Right forelimb (tissue), 1 donor: ENCODE results near the gene NELFCD.
"Not testable (repeated sequence)": the region's sequence is repeated elsewhere in the genome, so short reads cannot be mapped to it uniquely, and the experiment has no call there.

ENCODE experiments used
- DNase-seq: peaks from one replicate; pipeline ENCODE4 v3.0.0-alpha.2; 2018

NELFCD gene

GRCh38 chr20:59027741-59028320, 46.8 kb downstream of the NELFCD start:
- DNase-seq = no peak

GRCh38 chr20:59028812-59029211, 47.8 kb downstream of the NELFCD start:
- no peak for DNase-seq

GRCh38 chr20:59030911-59031563, 50.0 kb downstream of the NELFCD start:
- no peak for DNase-seq

- DNase-seq = no peak
Measured at GRCh38 chr20:59031564-59032022, 50.5 kb downstream of the NELFCD start.

DNA sequence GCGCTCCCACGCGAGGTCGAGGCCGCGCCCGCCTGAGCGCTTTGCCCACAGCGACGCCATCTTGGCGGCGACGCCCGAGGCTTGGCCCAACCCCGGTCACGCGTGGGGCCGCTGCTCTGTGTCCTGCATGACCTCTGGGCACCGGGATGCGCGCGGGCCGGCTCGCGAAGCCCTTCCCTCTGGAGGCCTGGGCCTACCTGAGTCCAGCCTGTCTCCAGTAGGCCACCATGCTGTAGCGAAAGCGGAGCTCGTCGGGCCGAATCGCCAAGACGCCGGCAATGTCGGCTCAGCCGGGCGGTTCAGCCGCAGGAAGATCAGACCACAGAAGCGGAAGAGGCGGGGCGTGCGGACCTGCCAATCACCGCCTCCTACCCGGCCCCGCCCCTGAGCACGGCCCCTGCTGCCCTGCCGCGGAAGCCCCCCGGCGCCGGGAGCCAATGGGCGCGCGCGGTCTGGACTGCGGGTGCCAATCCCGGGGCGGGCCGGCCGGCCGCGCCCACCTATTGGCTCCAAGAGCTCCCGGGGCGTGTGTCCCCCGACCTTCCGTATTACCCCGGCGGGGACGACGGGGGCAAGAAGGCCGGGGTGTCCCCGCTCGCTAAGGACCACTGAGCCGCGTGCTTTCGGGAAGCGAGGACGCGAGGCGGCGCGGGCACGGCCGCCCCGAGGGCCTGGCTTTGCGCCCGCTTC, 51.1 kb downstream of the NELFCD start, which contains the start of gene ATP5F1E:
Gene ATP5F1E, minus strand, starts transcription at position 313 of the 690 bp plus-strand sequence. Its CDS starts 84 bp downstream, at position 229.
- peak; percentile 98 for DNase-seq

- no peak for DNase-seq
Measured at GRCh38 chr20:59032713-59033059, 51.6 kb downstream of the NELFCD start.

GRCh38 chr20:59033093-59033492, 52.0 kb downstream of the NELFCD start:
- no peak for DNase-seq

DNA sequence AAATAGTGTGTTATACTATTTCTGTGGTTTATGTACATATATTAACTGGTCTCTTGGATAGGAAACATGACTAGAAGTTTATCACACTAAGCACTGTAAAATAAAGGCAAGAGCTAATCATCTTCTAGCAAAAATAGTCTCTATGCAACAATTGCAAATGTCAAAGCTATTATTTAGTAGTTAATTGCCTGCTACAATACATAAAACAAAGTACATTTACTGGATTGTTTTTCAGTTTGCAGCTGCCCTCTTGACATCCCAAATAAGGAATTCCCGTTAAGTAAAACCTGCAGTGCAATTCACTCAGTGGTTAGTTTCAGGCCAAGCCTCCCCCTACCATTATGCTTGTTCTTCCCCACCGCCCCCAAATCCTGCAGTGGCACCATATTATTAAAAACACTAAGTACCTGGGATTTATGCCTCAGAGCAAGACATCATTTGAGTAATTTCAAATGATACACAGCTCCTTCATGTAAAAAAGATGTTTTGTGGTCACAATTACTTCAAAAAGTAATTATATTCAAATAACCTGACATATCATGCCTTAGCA, 52.6 kb downstream of the NELFCD start:
- no peak for DNase-seq

- DNase-seq = no peak
Measured at GRCh38 chr20:59035381-59035780, 54.3 kb downstream of the NELFCD start.

DNA sequence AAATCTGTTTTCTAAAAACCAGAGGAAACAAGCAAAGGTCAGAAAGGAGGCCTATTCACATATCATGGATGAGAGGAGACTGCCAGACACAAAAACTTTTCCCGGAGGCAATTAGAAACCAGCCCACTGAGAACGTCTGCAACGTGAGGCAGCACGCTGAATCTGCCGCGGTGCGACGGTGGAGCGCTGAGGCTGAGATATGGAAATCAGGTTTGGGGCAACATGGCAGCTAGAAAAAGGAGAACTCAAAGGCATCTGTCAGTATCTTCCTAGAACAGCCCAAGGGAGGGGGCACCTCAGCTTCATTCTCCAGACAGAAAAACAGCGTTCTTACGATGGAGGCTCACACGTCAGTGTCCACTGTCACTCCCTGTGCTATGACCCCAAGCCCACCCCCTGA, 56.3 kb downstream of the NELFCD start:
- no peak for DNase-seq

GRCh38 chr20:59039233-59039632, 58.2 kb downstream of the NELFCD start:
- no peak for DNase-seq

DNA sequence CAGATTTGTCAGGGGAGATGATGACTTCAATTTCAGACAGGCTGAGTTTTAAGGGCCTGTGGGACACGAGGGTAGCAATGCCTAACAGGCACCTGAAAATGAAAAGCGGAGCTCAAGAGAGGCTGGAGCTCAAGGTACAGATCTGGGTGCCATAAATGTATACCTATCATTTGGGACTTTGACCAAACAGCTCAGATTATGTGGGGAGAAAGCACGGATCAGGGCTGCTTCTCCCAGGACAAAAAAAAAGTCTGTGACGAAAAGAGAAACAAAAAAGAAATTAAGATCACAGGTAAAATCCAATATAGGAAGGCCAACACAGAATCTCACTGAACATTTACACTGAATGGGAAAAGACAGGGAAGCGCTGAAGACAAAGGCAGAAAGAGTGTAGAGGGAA, 59.6 kb downstream of the NELFCD start:
- no peak for DNase-seq

DNA sequence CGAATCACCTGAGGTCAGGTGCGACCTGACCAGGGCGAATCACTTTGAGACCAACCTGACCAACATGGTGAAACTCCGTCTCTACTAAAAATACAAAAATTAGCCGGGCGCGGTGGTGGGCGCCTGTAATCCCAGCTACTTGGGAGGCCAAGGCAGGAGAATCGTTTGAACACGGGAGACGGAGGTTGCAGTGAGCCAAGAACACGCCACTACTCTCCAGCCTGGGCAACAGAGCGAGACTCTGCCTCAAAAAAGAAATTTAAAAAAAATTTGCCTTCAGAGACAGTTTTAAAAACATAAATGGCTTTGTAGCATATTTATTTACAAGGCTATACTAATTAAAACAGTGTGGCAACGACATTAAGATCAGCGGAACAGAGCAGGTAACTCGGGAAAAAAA, 60.4 kb downstream of the NELFCD start:
- not testable (repeated sequence) for DNase-seq

GRCh38 chr20:59042151-59042795, 61.2 kb downstream of the NELFCD start, which contains the start of gene PRELID3B:
PRELID3B (minus strand) TSS chr20:59042786; CDS start chr20:59042730, 56 bp downstream.
- DNase-seq = peak; percentile 62

DNA sequence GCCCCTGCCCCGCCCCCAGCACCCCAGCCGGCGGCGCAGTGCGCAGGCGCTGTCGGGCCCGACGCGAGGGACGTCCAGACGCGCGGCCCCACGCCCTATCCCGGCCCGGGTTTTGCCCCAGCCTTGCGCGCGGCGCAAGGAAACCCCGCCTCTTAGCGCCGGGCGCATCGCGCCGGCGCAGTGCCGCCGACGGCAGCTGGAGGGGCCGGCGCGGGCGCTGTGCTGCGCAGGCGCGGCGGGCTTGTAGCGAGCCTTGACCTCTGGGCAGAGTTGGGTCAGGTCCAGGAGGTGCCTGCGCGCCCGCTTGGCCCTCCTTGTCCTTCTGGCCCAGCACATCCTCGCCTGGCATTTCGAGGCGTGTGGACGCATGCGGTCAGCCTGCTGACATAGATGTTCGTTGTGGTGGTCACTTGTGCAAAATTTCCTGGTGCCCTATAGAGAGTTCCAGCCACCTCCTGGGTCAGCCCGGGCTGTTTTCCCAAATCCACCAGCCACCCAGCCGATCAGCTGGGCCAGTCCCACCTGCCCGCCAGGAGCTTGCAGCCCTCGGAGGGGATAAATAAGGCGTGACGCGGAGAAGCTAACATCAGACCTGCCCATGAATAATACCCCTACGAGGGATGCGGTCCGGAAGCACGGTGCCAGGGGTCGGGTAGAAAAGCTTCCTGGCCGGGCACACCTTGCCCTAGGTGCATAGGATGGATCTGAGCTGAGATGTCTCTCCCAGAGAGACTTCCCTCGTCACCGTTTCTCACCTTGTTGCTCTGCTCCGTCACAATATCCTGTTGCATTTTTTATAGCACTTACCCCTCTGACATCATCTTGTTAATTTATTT, 62.0 kb downstream of the NELFCD start:
- DNase-seq = peak; percentile 93

GRCh38 chr20:59043698-59044097, 62.6 kb downstream of the NELFCD start:
- DNase-seq = no peak

- DNase-seq = no peak
Measured at GRCh38 chr20:59044295-59044694, 63.2 kb downstream of the NELFCD start.
